Measurements from ENCODE around the gene OR10G3.

DNA sequence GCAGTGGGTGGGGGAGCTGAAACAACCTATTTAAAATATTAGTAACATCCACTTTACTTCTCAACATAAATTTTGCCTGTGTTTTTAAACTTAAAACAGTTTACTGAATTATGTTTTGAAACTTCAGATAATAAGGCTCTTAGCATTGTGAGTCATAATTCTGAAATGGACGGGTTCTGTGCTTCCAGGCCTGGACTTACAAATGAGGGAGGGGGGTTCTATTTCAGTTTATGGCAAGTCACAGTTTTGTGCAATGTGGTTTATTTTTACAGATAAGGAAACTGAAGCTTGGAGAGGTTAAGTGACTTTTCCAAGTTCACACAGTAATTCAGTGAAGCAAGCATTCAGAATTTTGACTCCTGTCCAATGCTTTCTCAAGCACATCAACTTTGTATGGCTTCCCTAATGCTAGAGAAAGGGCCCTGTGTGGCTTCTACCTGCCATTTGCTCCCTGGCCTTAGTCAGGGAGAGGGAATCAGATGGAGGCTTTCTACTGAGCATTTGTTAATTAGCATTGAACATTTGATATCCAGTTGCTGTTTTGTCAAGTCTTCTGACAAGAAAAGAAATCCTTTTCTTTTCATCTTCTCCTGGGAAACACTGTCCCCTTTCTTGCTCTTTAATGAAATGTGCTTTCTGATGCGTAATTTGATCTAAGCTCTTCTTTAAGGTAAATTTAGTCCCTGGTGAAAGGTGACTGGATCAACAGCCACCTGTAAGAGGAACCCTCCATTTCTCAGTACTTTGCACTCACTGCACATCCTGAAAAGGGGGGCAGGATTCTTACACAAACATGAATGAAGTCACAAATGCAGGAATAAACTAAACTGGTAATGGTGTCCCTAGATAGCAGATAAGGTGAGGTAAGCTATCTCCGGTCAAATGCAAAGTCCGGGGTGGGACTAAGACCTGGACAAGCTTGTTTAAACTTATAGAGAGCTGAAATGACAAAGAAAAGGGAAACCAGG is 51.2 kb downstream of the OR10G3 start:
- no peak for TF ChIP-seq POLR2A (IDR thresholded peaks at IDR 0.05)
- TF ChIP-seq, protein P1, sequence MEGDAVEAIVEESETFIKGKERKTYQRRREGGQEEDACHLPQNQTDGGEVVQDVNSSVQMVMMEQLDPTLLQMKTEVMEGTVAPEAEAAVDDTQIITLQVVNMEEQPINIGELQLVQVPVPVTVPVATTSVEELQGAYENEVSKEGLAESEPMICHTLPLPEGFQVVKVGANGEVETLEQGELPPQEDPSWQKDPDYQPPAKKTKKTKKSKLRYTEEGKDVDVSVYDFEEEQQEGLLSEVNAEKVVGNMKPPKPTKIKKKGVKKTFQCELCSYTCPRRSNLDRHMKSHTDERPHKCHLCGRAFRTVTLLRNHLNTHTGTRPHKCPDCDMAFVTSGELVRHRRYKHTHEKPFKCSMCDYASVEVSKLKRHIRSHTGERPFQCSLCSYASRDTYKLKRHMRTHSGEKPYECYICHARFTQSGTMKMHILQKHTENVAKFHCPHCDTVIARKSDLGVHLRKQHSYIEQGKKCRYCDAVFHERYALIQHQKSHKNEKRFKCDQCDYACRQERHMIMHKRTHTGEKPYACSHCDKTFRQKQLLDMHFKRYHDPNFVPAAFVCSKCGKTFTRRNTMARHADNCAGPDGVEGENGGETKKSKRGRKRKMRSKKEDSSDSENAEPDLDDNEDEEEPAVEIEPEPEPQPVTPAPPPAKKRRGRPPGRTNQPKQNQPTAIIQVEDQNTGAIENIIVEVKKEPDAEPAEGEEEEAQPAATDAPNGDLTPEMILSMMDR (IDR thresholded peaks at IDR 0.05) = no peak
- no peak for TF ChIP-seq POLR2AphosphoS5 (IDR thresholded peaks at IDR 0.05)

Data from suprapubic skin (tissue), 4 donors.